Choroid plexus epithelial cell (primary cell): ENCODE results near the gene KCNMA1.

Experiments used
- DNase-seq: peaks from one replicate; pipeline ENCODE4 v3.0.0-alpha.2; 2010; ENCODE audit warnings: low read depth
- H3K4me3 ChIP-seq: 2 replicates; pipeline ENCODE4 v1.5.1; 2011; ENCODE audit warnings: low read depth, mild to moderate bottlenecking, control low read depth, low read length, moderate library complexity
- TF ChIP-seq, protein P1 (sequence below): conservative IDR thresholded peaks from 2 replicates; pipeline ENCODE4 v1.5.1; 2011; ENCODE audit warnings: low read depth, mild to moderate bottlenecking, control low read depth, inconsistent platforms, low read length, moderate library complexity

KCNMA1 gene

GRCh38 chr10:76977901-76978300 is 659.7 kb downstream of the KCNMA1 start:
- DNase-seq, result no peak
- TF ChIP-seq, protein P1, sequence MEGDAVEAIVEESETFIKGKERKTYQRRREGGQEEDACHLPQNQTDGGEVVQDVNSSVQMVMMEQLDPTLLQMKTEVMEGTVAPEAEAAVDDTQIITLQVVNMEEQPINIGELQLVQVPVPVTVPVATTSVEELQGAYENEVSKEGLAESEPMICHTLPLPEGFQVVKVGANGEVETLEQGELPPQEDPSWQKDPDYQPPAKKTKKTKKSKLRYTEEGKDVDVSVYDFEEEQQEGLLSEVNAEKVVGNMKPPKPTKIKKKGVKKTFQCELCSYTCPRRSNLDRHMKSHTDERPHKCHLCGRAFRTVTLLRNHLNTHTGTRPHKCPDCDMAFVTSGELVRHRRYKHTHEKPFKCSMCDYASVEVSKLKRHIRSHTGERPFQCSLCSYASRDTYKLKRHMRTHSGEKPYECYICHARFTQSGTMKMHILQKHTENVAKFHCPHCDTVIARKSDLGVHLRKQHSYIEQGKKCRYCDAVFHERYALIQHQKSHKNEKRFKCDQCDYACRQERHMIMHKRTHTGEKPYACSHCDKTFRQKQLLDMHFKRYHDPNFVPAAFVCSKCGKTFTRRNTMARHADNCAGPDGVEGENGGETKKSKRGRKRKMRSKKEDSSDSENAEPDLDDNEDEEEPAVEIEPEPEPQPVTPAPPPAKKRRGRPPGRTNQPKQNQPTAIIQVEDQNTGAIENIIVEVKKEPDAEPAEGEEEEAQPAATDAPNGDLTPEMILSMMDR, result no peak
- H3K4me3 ChIP-seq, result no peak overlapping the region

DNA sequence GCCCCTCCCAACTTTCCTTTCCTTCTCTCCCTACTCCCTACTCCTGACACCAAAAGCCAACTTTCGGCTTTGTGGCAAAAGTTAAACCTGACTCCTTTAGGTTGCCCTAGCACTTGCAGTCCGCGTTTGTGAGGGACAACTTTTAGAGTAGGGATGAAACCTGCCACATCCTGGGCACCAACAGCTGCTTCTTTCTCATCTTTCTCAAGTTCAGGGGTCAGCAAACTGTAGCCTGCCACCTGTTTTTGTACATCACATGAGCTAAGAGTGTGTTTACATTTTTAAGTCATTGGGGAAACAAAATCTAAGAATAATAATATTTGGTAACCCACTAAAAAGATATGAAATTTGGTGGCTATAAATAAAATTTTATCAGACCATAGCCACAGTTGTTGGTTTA is 660.6 kb downstream of the KCNMA1 start:
- no peak for DNase-seq

DNA sequence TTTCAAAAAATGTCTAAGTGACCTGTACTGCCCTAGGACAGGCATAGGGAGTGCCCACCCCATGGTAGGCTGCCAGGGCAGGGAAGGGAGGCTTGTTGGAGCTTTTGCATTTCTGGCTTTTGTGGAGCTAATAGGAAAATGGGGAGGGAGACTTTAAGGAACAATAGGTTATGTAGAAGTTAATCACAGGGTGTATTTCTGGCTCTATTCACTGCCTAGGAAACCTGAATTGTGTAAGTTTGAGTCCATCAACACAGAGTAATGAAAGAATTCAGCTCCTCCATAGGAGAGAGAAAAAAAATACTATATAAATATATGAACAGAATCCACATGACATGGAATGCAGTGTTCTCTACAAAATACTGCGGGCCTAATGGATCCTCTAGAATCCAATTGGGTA is 661.5 kb downstream of the KCNMA1 start:
- TF ChIP-seq, protein P1, result no peak
- H3K4me3 ChIP-seq, result no peak overlapping the region
- no peak for DNase-seq

More for the DNA sequence above, 660.6 kb downstream of the KCNMA1 start:
- H3K4me3 ChIP-seq, result no peak overlapping the region
- TF ChIP-seq, protein P1, result no peak

DNA sequence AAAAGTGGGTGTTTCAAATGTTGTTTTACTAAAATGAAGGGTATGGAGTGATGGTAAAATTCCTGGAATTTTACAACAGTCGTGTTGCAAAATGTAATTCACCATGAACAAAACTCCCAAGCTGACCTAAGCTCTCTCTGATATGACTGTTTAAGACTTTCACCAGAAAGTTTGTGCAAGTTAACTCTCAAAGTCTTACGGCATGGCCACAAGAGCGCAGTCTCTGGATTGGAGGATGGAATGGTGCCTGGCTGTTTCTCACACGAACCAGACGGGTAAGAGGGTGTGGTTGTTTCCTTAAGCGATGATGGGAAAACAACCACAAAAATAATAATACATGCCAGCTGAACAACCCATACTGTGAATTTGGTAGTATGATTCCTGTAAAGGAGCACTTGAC is 662.5 kb downstream of the KCNMA1 start:
- H3K4me3 ChIP-seq, result no peak overlapping the region
- TF ChIP-seq, protein P1, result no peak
- no peak for DNase-seq

DNA sequence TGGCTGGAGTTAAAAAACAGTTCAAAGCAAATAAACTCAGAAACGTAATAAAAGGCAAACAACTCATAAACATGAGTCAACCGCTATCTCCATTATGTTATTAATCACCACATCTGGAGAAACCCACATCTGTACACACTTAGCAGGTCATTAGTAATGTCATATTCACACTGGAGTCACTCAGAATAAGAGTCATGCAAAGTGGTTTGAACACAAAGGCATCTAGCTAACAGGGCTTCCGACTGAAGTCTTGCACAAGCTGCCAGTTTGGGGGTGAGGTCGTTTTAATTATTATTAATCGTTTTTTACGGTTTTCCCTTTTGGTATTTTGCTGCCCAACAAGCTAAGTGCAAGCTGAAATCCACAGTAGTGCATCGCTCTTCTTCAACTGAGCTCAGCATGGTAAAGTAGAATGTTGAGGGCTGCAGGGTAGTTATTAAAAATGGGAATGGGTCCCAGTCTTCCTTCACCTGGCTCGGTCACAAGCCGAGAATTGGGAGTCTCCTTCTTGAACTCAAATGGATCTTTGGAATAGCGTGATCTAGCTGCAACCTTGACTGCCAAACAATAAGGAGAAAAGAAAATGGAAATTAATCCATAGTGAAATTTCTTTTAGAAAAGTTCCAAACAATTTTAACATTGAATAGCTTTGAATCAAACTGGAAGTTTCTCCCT is 663.5 kb downstream of the KCNMA1 start:
- TF ChIP-seq, protein P1, result no peak
- H3K4me3 ChIP-seq, result no peak overlapping the region
- no peak for DNase-seq

DNA sequence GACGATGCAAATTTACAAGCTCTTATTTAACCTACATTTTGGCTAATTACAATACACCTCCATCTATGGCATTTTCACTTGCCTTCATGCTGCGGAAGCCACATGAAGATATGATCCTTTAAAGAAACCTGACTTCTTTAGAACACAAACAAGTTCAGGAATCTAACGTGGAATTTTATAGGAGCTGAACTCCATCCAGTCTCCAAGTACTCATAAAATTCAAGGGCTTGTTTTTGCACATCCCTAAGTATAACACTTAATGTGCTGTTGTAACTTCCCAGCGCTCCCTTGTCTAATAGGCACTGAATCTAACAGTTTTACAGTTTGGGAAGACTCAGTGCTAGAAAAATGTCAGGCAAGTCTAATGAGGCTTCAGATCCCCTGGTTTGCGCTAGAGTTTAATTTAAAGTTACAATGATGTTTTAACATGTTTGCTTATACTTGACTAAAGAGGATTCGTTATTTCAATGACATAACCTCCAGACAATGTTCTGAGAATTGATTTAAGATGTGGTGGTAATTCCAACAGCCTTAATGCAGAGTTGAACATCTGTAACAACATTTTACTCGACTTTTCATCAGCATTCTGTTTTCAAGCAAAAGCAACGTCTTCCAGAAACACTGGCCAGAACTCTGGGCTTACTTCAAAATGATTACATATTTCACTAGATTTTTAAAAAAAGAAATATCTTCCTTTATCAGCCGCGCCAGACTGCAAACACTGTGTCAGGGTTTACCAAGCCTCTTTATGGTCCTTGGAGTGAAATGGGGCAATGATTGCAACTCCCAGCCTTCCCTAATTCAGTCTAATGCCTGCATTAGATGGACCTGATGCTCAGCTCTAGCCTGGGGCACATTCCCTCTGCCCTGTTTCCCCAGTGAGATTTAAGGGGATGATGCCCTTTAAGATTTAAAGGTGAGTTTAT is 664.3 kb downstream of the KCNMA1 start:
- DNase-seq, result no peak
- no peak overlapping the region for H3K4me3 ChIP-seq
- TF ChIP-seq, protein P1, result no peak
